Neural cell (in vitro differentiated cells): ENCODE data around the gene SLC15A4. TPM values are rescaled to one million over a fixed set of nuclear protein-coding genes. Genes with fewer than 3 reads are reported as not detected.

Source experiments
- H2AFZ ChIP-seq: fragments of 200-600, 300-800 bp; sonication (generic), shearing (Covaris generic); 2 replicates; pipeline ENCODE4 v1.6.0; 2014; ENCODE audit warnings: low read depth, mild to moderate bottlenecking, antibody characterized with exemption, low read length, moderate library complexity
- H3F3A ChIP-seq: fragments of 200-600 bp; shearing (Covaris generic); 2 replicates; pipeline ENCODE4 v1.6.1; 2016; ENCODE audit warnings: mild to moderate bottlenecking, moderate library complexity, mixed read lengths, antibody characterized with exemption, low read length; ENCODE audit not compliant: insufficient read depth, poor library complexity, severe bottlenecking
- H3K27ac ChIP-seq: fragments of 200-600, 300-800 bp; sonication (generic), shearing (Covaris generic); 2 replicates; pipeline ENCODE4 v1.5.1; 2014; ENCODE audit warnings: mild to moderate bottlenecking, low read length, moderate library complexity
- H3K27me3 ChIP-seq: fragments of 300-800, 200-600 bp; sonication (generic), shearing (Covaris generic); 2 replicates; pipeline ENCODE4 v1.6.0; 2014; ENCODE audit warnings: mild to moderate bottlenecking, low read depth, low read length, moderate library complexity; ENCODE audit not compliant: insufficient read depth
- H3K36me3 ChIP-seq: fragments of 300-800, 200-600 bp; sonication (generic), shearing (Covaris generic); 2 replicates; pipeline ENCODE4 v1.5.1; 2014; ENCODE audit warnings: mild to moderate bottlenecking, antibody characterized with exemption, low read length, moderate library complexity; ENCODE audit not compliant: insufficient read depth
- H3K4me2 ChIP-seq: fragments of 300-800, 200-600 bp; sonication (generic), shearing (Covaris generic); 2 replicates; pipeline ENCODE4 v1.6.0; 2014; ENCODE audit warnings: mild to moderate bottlenecking, low read length
- H3K4me3 ChIP-seq: fragments of 300-800, 200-600 bp; sonication (generic), shearing (Covaris generic); 2 replicates; pipeline ENCODE4 v1.5.1; 2014; ENCODE audit warnings: mild to moderate bottlenecking, low read length, moderate library complexity
- H3K79me2 ChIP-seq: fragments of 200-600 bp; shearing (Covaris generic); replicated peaks from 2 replicates; pipeline ENCODE4 v1.6.0; 2014; ENCODE audit warnings: mild to moderate bottlenecking, low read length, moderate library complexity; ENCODE audit not compliant: insufficient read depth
- H3K9ac ChIP-seq: fragments of 300-800, 200-600 bp; sonication (generic), shearing (Covaris generic); 2 replicates; pipeline ENCODE4 v1.6.1; 2016; ENCODE audit warnings: mild to moderate bottlenecking, low read length, mixed read lengths
- H3K9me2 ChIP-seq: fragments of 200-600 bp; shearing (Covaris generic); 2 replicates; pipeline ENCODE4 v1.6.1; 2016; ENCODE audit warnings: mild to moderate bottlenecking, low read length, mixed read lengths; ENCODE audit not compliant: insufficient read depth
- H3K9me3 ChIP-seq: fragments of 200-600, 300-800 bp; sonication (generic), shearing (Covaris generic); 2 replicates; pipeline ENCODE4 v1.6.1; 2016; ENCODE audit warnings: mild to moderate bottlenecking, mixed run types, low read length, moderate library complexity, mixed read lengths
- H4K20me1 ChIP-seq: fragments of 200-600 bp; shearing (Covaris generic); 2 replicates; pipeline ENCODE4 v1.6.1; 2016; ENCODE audit warnings: mild to moderate bottlenecking, mixed run types; ENCODE audit not compliant: insufficient read depth
- EP300 ChIP-seq: fragments of 450-650 bp; conservative IDR thresholded peaks from 2 replicates; pipeline ENCODE4 v1.6.1; 2014; ENCODE audit warnings: antibody characterized with exemption, mild to moderate bottlenecking, moderate library complexity; ENCODE audit not compliant: poor library complexity, severe bottlenecking
- EZH2 ChIP-seq: fragments of 200-600, 300-800 bp; shearing (Covaris generic), sonication (generic); IDR thresholded peaks from 2 replicates; pipeline ENCODE4 v1.6.1; 2014; ENCODE audit warnings: antibody characterized with exemption, low read length, borderline replicate concordance, mild to moderate bottlenecking; ENCODE audit not compliant: insufficient read depth, poor library complexity, severe bottlenecking
- MXI1 ChIP-seq: fragments of 450-650 bp; conservative IDR thresholded peaks from 2 replicates; pipeline ENCODE4 v1.6.1; 2014; ENCODE audit warnings: antibody characterized with exemption, mild to moderate bottlenecking; ENCODE audit not compliant: poor library complexity, severe bottlenecking
- POLR2AphosphoS5 ChIP-seq: IDR thresholded peaks from 2 replicates; pipeline ENCODE4 v1.6.1; 2012
- RAD21 ChIP-seq: fragments of 450-650 bp; conservative IDR thresholded peaks from 2 replicates; pipeline ENCODE4 v1.6.1; 2014; ENCODE audit warnings: antibody characterized with exemption, mild to moderate bottlenecking, moderate library complexity
- REST ChIP-seq: IDR thresholded peaks from 2 replicates; pipeline ENCODE4 v1.6.1; 2012; ENCODE audit warnings: borderline replicate concordance
- SMC3 ChIP-seq: fragments of 450-650 bp; conservative IDR thresholded peaks from 2 replicates; pipeline ENCODE4 v1.6.1; 2014; ENCODE audit warnings: antibody characterized with exemption, mild to moderate bottlenecking, moderate library complexity; ENCODE audit not compliant: poor library complexity
- TAF1 ChIP-seq: IDR thresholded peaks from 2 replicates; pipeline ENCODE4 v1.6.1; 2012; ENCODE audit warnings: low read depth
- polyA plus RNA-seq: library from polyadenylated mRNA; depleted of rRNA; stranded (reverse); fragments of >200 nt; gene quantifications from 2 replicates; pipeline ENCODE4 v1.2.3, GENCODE V29; 2014
- TF ChIP-seq, protein P1 (sequence below): fragments of 450-650 bp; IDR thresholded peaks from 2 replicates; pipeline ENCODE4 v1.5.1; 2014; ENCODE audit warnings: antibody characterized with exemption, mild to moderate bottlenecking, moderate library complexity; ENCODE audit not compliant: poor library complexity, severe bottlenecking

Gene SLC15A4
- polyA plus RNA-seq, 1 donor from 2014 or later: 34.7 TPM

GRCh38 chr12:128817111-128818015, 6.4 kb downstream of the SLC15A4 start:
- no peaks in the 10 kb centered on the region for H3K9me3 ChIP-seq
- H3K9ac ChIP-seq: peak overlapping the region; percentile 12
- H3F3A ChIP-seq: peaks cover 5% of the 10 kb centered on the region
- H4K20me1 ChIP-seq: no peaks in the 10 kb centered on the region
- H3K27ac ChIP-seq: peak overlapping the region; percentile 34
- no peaks in the 10 kb centered on the region for H3K27me3 ChIP-seq
- H3K36me3 ChIP-seq: peaks cover 12% of the 10 kb centered on the region
- peaks cover 71% of the 10 kb centered on the region for H3K79me2 ChIP-seq
- no peak overlapping the region for H3K4me2 ChIP-seq
- H3K9me2 ChIP-seq: no peaks in the 10 kb centered on the region
- peak overlapping the region; percentile 12 for H3K4me3 ChIP-seq
- TF ChIP-seq SMC3: no peak
- TF ChIP-seq EP300: no peak
- no peak overlapping the region for H2AFZ ChIP-seq

DNA sequence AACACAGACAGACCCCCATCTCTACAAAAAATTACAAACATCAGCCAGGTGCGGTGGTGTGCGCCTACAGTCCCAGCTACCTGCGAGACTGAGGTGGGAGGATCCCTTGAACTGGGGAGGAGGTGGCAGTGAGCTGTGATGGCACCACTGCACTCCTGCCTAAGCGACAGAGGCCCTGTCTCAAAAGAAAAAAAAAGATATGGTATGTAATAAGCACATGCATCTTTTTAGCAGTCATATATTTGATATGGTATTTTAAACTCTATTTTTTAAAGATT, 7.2 kb downstream of the SLC15A4 start:
- Histone ChIP-seq H3K4me3 (no peak overlapping the region), H3K9me2 (no peaks in the 10 kb centered on the region), H3K9me3 (no peaks in the 10 kb centered on the region), H3K9ac (no peak overlapping the region), H4K20me1 (no peaks in the 10 kb centered on the region), H2AFZ (no peak overlapping the region), H3K27me3 (no peaks in the 10 kb centered on the region), H3K79me2 (peaks cover 65% of the 10 kb centered on the region), H3K27ac (no peak overlapping the region), H3K36me3 (peaks cover 12% of the 10 kb centered on the region), H3F3A (peaks cover 5% of the 10 kb centered on the region), H3K4me2 (no peak overlapping the region)
- no peak for TF ChIP-seq EP300
- TF ChIP-seq MXI1: no peak
- TF ChIP-seq TAF1: no peak
- no peak for TF ChIP-seq POLR2AphosphoS5
- TF ChIP-seq, protein P1, sequence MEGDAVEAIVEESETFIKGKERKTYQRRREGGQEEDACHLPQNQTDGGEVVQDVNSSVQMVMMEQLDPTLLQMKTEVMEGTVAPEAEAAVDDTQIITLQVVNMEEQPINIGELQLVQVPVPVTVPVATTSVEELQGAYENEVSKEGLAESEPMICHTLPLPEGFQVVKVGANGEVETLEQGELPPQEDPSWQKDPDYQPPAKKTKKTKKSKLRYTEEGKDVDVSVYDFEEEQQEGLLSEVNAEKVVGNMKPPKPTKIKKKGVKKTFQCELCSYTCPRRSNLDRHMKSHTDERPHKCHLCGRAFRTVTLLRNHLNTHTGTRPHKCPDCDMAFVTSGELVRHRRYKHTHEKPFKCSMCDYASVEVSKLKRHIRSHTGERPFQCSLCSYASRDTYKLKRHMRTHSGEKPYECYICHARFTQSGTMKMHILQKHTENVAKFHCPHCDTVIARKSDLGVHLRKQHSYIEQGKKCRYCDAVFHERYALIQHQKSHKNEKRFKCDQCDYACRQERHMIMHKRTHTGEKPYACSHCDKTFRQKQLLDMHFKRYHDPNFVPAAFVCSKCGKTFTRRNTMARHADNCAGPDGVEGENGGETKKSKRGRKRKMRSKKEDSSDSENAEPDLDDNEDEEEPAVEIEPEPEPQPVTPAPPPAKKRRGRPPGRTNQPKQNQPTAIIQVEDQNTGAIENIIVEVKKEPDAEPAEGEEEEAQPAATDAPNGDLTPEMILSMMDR: no peak
- no peak for TF ChIP-seq EZH2
- TF ChIP-seq REST: no peak
- TF ChIP-seq SMC3: no peak
- TF ChIP-seq RAD21: no peak
